GM08714 (cell line): ENCODE results near the gene PDGFA.

Experiments used
- H3K4me3 ChIP-seq: fragments of 200-500 bp; sonication (Bioruptor generic); 2 replicates; pipeline ENCODE4 v1.5.1; 2014; ENCODE audit warnings: mild to moderate bottlenecking, low read length, inconsistent platforms
- ZNF274 ChIP-seq: IDR thresholded peaks from 2 replicates; pipeline ENCODE4 v1.6.1; 2012; ENCODE audit warnings: mild to moderate bottlenecking, low read depth, low read length

The PDGFA gene

GRCh38 chr7:451255-452225, 68.1 kb downstream of the PDGFA start:
- H3K4me3 ChIP-seq, result no peak overlapping the region

GRCh38 chr7:450741-451140, 68.9 kb downstream of the PDGFA start:
- no peak for TF ChIP-seq ZNF274
- H3K4me3 ChIP-seq, result no peak overlapping the region

More at GRCh38 chr7:451255-452225, 68.1 kb downstream of the PDGFA start:
- no peak for TF ChIP-seq ZNF274

DNA sequence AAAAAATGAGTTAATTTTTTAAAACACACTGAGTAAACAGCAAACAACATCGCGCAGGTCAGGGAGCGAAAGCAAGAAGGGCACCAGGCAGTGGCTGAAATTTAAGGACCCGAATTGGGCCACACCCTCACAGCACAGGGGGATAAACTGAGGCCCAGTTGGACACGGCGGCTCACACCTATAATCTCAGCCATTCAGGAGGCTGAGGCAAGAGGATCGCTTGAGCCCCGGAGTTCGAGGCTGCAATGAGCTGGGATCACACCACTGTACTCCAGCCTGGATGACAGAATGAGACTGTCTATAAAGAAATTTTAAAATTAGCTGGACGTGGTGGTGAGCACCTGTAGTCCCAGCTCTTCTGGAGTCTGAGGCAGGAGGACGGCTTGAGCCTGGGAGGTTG, 69.6 kb downstream of the PDGFA start:
- TF ChIP-seq ZNF274, result no peak
- H3K4me3 ChIP-seq, result no peak overlapping the region

- no peak for TF ChIP-seq ZNF274
- H3K4me3 ChIP-seq, result no peak overlapping the region
Measured at GRCh38 chr7:449324-450019, 70.2 kb downstream of the PDGFA start.

- TF ChIP-seq ZNF274, result no peak
- H3K4me3 ChIP-seq, result no peak overlapping the region
Measured at GRCh38 chr7:447523-447922, 72.1 kb downstream of the PDGFA start.
